Esophagus (tissue), 2 donors: ENCODE results near the gene PHKA2. TPM values are rescaled to one million over a fixed set of nuclear protein-coding genes. Genes with fewer than 3 reads are reported as not detected.

ENCODE experiments used
- H3K27ac ChIP-seq, 2 donors: one replicate each; pipeline ENCODE4 v1.5.1; 2013; ENCODE audit warnings: low read depth in 2 of 2, mild to moderate bottlenecking in 2 of 2, inconsistent platforms in 1 of 2, low read length in 1 of 2, moderate library complexity in 1 of 2
- H3K27me3 ChIP-seq, 2 donors: one replicate each; pipeline ENCODE4 v1.6.1; 2013; ENCODE audit warnings: low read length in 2 of 2, control low read depth in 1 of 2, mild to moderate bottlenecking in 1 of 2; ENCODE audit not compliant: insufficient read depth in 2 of 2, control insufficient read depth in 1 of 2
- H3K36me3 ChIP-seq, 2 donors: one replicate each; pipeline ENCODE4 v1.6.1; 2013; ENCODE audit warnings: low read length in 1 of 2; ENCODE audit not compliant: control insufficient read depth in 2 of 2, insufficient read depth in 2 of 2
- H3K4me1 ChIP-seq, 2 donors: one replicate each; pipeline ENCODE4 v1.6.1; 2013; ENCODE audit warnings: low read length in 1 of 2; ENCODE audit not compliant: control insufficient read depth in 2 of 2, insufficient read depth in 2 of 2
- H3K4me3 ChIP-seq, 2 donors: one replicate each; pipeline ENCODE4 v1.5.1; 2013; ENCODE audit warnings: low read length in 2 of 2, mild to moderate bottlenecking in 2 of 2, low read depth in 1 of 2, moderate library complexity in 1 of 2
- H3K9me3 ChIP-seq, 2 donors: one replicate each; pipeline ENCODE4 v1.6.1; 2013; ENCODE audit warnings: mild to moderate bottlenecking in 2 of 2, low read depth in 1 of 2, low read length in 1 of 2, moderate library complexity in 1 of 2; ENCODE audit not compliant: control insufficient read depth in 2 of 2, insufficient read depth in 1 of 2
- WGBS, 2 donors: extraction: QIAGEN DNeasy Blood & Tissue Kit; methylation state at CpG; one replicate each; pipeline ENCODE4 v1.1.7; 2013; 5-methylcytosine and 5-hydroxymethylcytosine counted together
- polyA plus RNA-seq, 2 donors: library from polyadenylated mRNA; stranded (reverse); fragments of 200-250 nt; gene quantifications; one replicate each; pipeline ENCODE4 v1.2.3, GENCODE V29; 2013
- donor health status: healthy with polysubstance abuse.
- donor health status: Bipolar disorder and iron deficiency.

The PHKA2 gene
- polyA plus RNA-seq, 2 donors, result 11.1 to 17.7 TPM

DNA sequence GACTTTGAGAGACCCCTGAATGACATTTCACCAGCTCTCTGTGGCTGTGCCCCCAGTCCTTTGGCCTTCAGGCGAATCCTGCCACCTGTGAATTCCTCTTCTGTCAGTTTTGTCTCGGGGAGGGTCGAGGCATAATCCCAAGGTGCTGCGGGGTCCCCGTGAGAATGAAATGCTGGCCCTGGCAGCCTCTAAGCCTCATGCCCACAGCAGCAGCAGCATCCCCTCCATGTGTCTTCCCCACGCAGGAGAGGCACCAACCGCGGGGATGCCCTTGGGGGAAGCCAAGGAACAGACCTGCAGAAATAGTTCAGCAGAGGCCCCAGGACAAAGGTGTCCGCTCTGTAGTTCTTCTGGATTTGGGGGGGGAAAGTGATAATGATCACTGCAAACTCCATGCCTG is 104.8 kb downstream of the PHKA2 start:
- H3K27me3 ChIP-seq, result no peaks in the 10 kb centered on the region
- no peak overlapping the region for H3K27ac ChIP-seq
- H3K9me3 ChIP-seq, result no peaks in the 10 kb centered on the region
- 86 to 89% methylated on average over 9 of the region's 9 CpGs for WGBS, 2 donors
- H3K4me1 ChIP-seq, result no peaks in the 10 kb centered on the region
- H3K4me3 ChIP-seq, result no peak overlapping the region
- no peaks in the 10 kb centered on the region for H3K36me3 ChIP-seq

- Histone ChIP-seq H3K9me3 (no peaks in the 10 kb centered on the region), H3K4me1 (no peaks in the 10 kb centered on the region), H3K27ac (no peak overlapping the region), H3K36me3 (no peaks in the 10 kb centered on the region), H3K4me3 (no peak overlapping the region), H3K27me3 (no peaks in the 10 kb centered on the region)
- 59 to 63% methylated on average over 7 of the region's 7 CpGs for WGBS, 2 donors
Observed at GRCh38 chrX:18877469-18877868, 106.4 kb downstream of the PHKA2 start.

DNA sequence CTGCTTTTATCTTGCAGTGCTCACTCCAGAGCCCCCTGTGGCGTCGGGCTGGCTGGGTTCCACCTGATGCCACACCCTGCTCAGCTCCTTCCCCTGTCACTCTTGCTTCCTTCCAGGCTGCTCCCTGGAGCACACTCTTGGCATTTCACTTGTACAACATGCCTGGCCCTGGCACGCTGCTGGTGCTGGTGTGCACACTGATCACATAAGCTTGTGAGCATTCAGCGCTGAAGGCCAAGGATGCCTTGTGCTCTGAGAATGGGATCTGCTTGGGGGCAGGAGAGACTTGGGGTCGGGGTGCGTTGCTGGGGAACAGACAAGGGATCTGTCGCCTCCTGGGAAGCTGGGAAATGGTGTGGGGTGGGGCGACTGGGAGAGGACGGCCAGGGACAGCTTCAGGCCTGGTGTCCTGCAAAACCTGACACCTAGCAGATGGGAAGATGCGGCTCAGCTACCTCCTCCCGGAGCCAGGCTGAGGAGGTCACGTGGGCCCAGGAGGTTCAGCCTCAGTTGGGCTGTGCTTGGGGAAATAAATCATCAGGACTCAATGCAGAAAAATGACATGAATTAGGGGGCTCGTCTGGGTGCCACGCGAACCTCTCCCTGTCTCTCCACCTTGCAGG is 108.5 kb downstream of the PHKA2 start:
- Histone ChIP-seq H3K9me3 (no peaks in the 10 kb centered on the region), H3K4me3 (no peak overlapping the region), H3K36me3 (no peaks in the 10 kb centered on the region), H3K27ac (no peak overlapping the region), H3K4me1 (no peaks in the 10 kb centered on the region), H3K27me3 (no peaks in the 10 kb centered on the region)
- WGBS, 2 donors, result 68 to 77% methylated on average over 15 of the region's 15 CpGs

GRCh38 chrX:18874560-18875255 is 109.2 kb downstream of the PHKA2 start:
- 90 to 93% methylated on average over 24 to 27 of the region's 27 CpGs for WGBS, 2 donors
- H3K4me1 ChIP-seq, result no peaks in the 10 kb centered on the region
- no peaks in the 10 kb centered on the region for H3K9me3 ChIP-seq
- no peaks in the 10 kb centered on the region for H3K27me3 ChIP-seq
- no peak overlapping the region for H3K27ac ChIP-seq
- no peaks in the 10 kb centered on the region for H3K36me3 ChIP-seq
- no peak overlapping the region for H3K4me3 ChIP-seq

- Histone ChIP-seq H3K9me3 (no peaks in the 10 kb centered on the region), H3K4me1 (no peaks in the 10 kb centered on the region), H3K36me3 (no peaks in the 10 kb centered on the region), H3K27ac (no peak overlapping the region), H3K4me3 (no peak overlapping the region), H3K27me3 (no peaks in the 10 kb centered on the region)
- WGBS, 2 donors, result 87 to 91% methylated on average over 12 of the region's 12 CpGs
Observed at GRCh38 chrX:18873836-18874235, 110.1 kb downstream of the PHKA2 start.

DNA sequence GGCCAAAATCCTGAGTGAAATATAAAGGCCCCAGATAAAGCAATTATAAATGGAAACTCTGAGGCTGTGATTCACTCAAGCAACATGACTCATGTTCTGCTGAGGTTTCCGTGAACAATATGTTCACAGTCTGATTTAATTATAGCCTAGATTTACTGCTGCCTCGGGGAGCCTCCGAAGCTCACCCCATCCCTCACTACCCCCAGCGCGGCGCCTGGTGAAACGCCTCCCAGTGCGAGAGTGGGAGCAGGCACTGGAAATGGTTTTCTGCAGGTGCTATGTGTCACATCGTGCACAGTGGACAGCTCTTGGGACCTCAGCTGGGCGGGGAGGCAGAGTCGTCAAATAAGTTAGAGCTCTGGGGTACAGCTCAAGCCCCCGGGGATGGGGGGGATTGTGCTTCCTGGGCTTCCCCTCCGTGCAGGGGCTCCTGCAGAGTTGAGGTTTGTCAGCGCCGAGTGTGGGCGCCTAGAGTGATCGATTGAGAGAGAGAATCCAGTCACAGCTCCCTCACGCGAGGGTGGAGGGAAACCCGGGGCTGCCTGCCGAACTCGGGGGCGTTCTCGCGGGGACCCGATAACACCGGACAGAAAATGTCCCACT is 110.6 kb downstream of the PHKA2 start:
- no peaks in the 10 kb centered on the region for H3K36me3 ChIP-seq
- H3K9me3 ChIP-seq, result no peaks in the 10 kb centered on the region
- H3K4me3 ChIP-seq, result no peak overlapping the region
- H3K4me1 ChIP-seq, result no peaks in the 10 kb centered on the region
- 57 to 66% methylated on average over 27 of the region's 27 CpGs for WGBS, 2 donors
- H3K27ac ChIP-seq, result no peak overlapping the region
- no peaks in the 10 kb centered on the region for H3K27me3 ChIP-seq

- Histone ChIP-seq H3K9me3 (no peaks in the 10 kb centered on the region), H3K36me3 (no peaks in the 10 kb centered on the region), H3K27ac (no peak overlapping the region), H3K27me3 (no peaks in the 10 kb centered on the region), H3K4me1 (no peaks in the 10 kb centered on the region), H3K4me3 (no peak overlapping the region)
- 88 to 90% methylated on average over 8 of the region's 8 CpGs for WGBS, 2 donors
Observed at GRCh38 chrX:18872621-18873020, 111.3 kb downstream of the PHKA2 start.

DNA sequence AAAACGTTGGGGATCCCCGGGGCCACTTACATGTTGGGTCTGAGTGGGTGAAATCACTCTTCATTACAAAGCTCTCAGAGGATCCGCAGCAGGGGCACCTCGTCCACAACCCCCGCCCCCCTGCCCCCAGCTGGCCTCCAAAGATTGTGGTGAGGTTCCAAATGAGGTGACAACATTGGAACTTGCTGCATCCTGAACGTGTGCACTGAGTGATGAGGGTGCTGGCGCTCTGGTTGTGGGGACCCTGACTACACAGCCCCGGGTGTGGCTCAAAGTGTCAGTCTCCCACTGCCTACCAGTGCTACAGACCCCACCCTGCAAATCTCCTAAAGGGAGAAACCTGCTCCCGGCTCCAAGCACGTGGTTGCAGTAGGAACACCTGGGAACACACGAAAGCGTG is 111.9 kb downstream of the PHKA2 start:
- 67 to 75% methylated on average over 12 of the region's 12 CpGs for WGBS, 2 donors
- H3K27me3 ChIP-seq, result no peaks in the 10 kb centered on the region
- H3K4me3 ChIP-seq, result no peak overlapping the region
- H3K4me1 ChIP-seq, result no peaks in the 10 kb centered on the region
- no peaks in the 10 kb centered on the region for H3K9me3 ChIP-seq
- H3K36me3 ChIP-seq, result no peaks in the 10 kb centered on the region
- no peak overlapping the region for H3K27ac ChIP-seq

GRCh38 chrX:18871161-18871890 is 112.6 kb downstream of the PHKA2 start:
- no peaks in the 10 kb centered on the region for H3K36me3 ChIP-seq
- WGBS, 2 donors, result 67 to 75% methylated on average over 10 of the region's 10 CpGs
- no peak overlapping the region for H3K4me3 ChIP-seq
- H3K4me1 ChIP-seq, result no peaks in the 10 kb centered on the region
- no peak overlapping the region for H3K27ac ChIP-seq
- H3K27me3 ChIP-seq, result no peaks in the 10 kb centered on the region
- no peaks in the 10 kb centered on the region for H3K9me3 ChIP-seq
